Bronchial epithelial cell (primary cell): Measurements from ENCODE around the gene UNG. TPM values are rescaled to one million over a fixed set of nuclear protein-coding genes. Genes with fewer than 3 reads are reported as not detected.

Experiments used
- DNase-seq: peaks from one replicate; pipeline ENCODE4 v3.0.0-alpha.2; 2010; ENCODE audit warnings: low read depth
- FAIRE-seq: peaks from 2 replicates; lab custom pipeline; 2011; peaks lifted over from hg19 to GRCh38; lab: Jason Lieb, UNC
- H3K27me3 ChIP-seq: 2 replicates; pipeline ENCODE4 v1.5.1; 2011; ENCODE audit warnings: low read length; ENCODE audit not compliant: control insufficient read depth, insufficient read depth
- H3K36me3 ChIP-seq: 2 replicates; pipeline ENCODE4 v1.5.1; 2011; ENCODE audit warnings: low read length; ENCODE audit not compliant: control insufficient read depth, insufficient read depth
- H3K4me3 ChIP-seq: 2 replicates; pipeline ENCODE4 v1.5.1; 2011; ENCODE audit warnings: mild to moderate bottlenecking, low read depth, low read length, control low read depth
- CTCF ChIP-seq: IDR thresholded peaks from 2 replicates; pipeline ENCODE4 v1.5.1; 2011; ENCODE audit warnings: mild to moderate bottlenecking, moderate library complexity, low read length, control low read depth, inconsistent platforms; ENCODE audit not compliant: insufficient read depth, severe bottlenecking
- total RNA-seq: library from RNA; depleted of rRNA; stranded (reverse); fragments of >200 nt; gene quantifications from 2 replicates; pipeline ENCODE4 v1.2.1, GENCODE V29; 2014

Gene UNG
- total RNA-seq, 1 donor from 2014 or later = 24.2 TPM

GRCh38 chr12:109120095-109120494, 22.7 kb downstream of the UNG start:
- Histone ChIP-seq H3K36me3 (no peaks in the 10 kb centered on the region), H3K27me3 (no peaks in the 10 kb centered on the region), H3K4me3 (no peak overlapping the region)
- DNase-seq (no peak), FAIRE-seq (peak; percentile 83)
- TF ChIP-seq CTCF = no peak

- no peak overlapping the region for H3K4me3 ChIP-seq
- TF ChIP-seq CTCF = no peak
- no peak for DNase-seq
- no peak for FAIRE-seq
- no peaks in the 10 kb centered on the region for H3K27me3 ChIP-seq
- H3K36me3 ChIP-seq = no peaks in the 10 kb centered on the region
Observed at GRCh38 chr12:109120557-109120956, 23.2 kb downstream of the UNG start.

GRCh38 chr12:109121346-109121880, 24.0 kb downstream of the UNG start:
- DNase-seq = no peak
- Histone ChIP-seq H3K4me3 (no peak overlapping the region), H3K27me3 (no peaks in the 10 kb centered on the region), H3K36me3 (no peaks in the 10 kb centered on the region)
- no peak for TF ChIP-seq CTCF
- FAIRE-seq = peak; percentile 94

GRCh38 chr12:109124878-109125648, 27.7 kb downstream of the UNG start:
- H3K27me3 ChIP-seq = no peaks in the 10 kb centered on the region
- no peak for DNase-seq
- H3K4me3 ChIP-seq = no peak overlapping the region
- no peak for TF ChIP-seq CTCF
- no peak for FAIRE-seq
- H3K36me3 ChIP-seq = no peaks in the 10 kb centered on the region

- Histone ChIP-seq H3K4me3 (no peak overlapping the region), H3K36me3 (no peaks in the 10 kb centered on the region), H3K27me3 (no peaks in the 10 kb centered on the region)
- FAIRE-seq (no peak), DNase-seq (no peak)
- no peak for TF ChIP-seq CTCF
Observed at GRCh38 chr12:109125791-109126190, 28.4 kb downstream of the UNG start.
